ENCODE results near the gene CAMK1.
A peak's percentile ranks its signal among the peaks of the same experiment; 100 is the strongest.

The CAMK1 gene

GRCh38 chr3:9770276-9770812 lies 597 bp upstream of the CAMK1 start:
- DNase-seq = no peak

GRCh38 chr3:9769012-9769411 lies 735 bp downstream of the CAMK1 start:
- no peak for DNase-seq

GRCh38 chr3:9768141-9768775 lies 1.5 kb downstream of the CAMK1 start:
- no peak for DNase-seq

GRCh38 chr3:9767418-9767817 lies 2.3 kb downstream of the CAMK1 start:
- no peak for DNase-seq

- no peak for DNase-seq
Observed at GRCh38 chr3:9765865-9766264, 3.9 kb downstream of the CAMK1 start.

- no peak for DNase-seq
Observed at GRCh38 chr3:9762871-9763270, 6.9 kb downstream of the CAMK1 start.

- no peak for DNase-seq
Observed at GRCh38 chr3:9761919-9762318, 7.8 kb downstream of the CAMK1 start.

- DNase-seq = no peak
Observed at GRCh38 chr3:9760779-9761505, 8.8 kb downstream of the CAMK1 start.

GRCh38 chr3:9757427-9757826 lies 12.3 kb downstream of the CAMK1 start:
- DNase-seq = no peak

- DNase-seq = no peak
Observed at GRCh38 chr3:9754678-9755077, 15.1 kb downstream of the CAMK1 start.

GRCh38 chr3:9750556-9751411 lies 19.0 kb downstream of the CAMK1 start:
- no peak for DNase-seq

- peak; percentile 98 for DNase-seq
Observed at GRCh38 chr3:9749645-9750555, 19.8 kb downstream of the CAMK1 start, which contains the start of gene OGG1. OGG1 (plus strand) TSS chr3:9749952; CDS start chr3:9750287, 335 bp downstream.

GRCh38 chr3:9749296-9749644 lies 20.5 kb downstream of the CAMK1 start:
- no peak for DNase-seq

- DNase-seq = no peak
Observed at GRCh38 chr3:9748031-9748430, 21.7 kb downstream of the CAMK1 start.

GRCh38 chr3:9747267-9747666 lies 22.5 kb downstream of the CAMK1 start:
- DNase-seq = no peak

GRCh38 chr3:9746330-9746729 lies 23.4 kb downstream of the CAMK1 start:
- no peak for DNase-seq

- no peak for DNase-seq
Observed at GRCh38 chr3:9745521-9745920, 24.2 kb downstream of the CAMK1 start.

GRCh38 chr3:9744162-9744561 lies 25.6 kb downstream of the CAMK1 start:
- no peak for DNase-seq

- no peak for DNase-seq
Observed at GRCh38 chr3:9743548-9743947, 26.2 kb downstream of the CAMK1 start.

GRCh38 chr3:9742560-9742959 lies 27.2 kb downstream of the CAMK1 start:
- DNase-seq = no peak

- no peak for DNase-seq
Observed at GRCh38 chr3:9739181-9739580, 30.6 kb downstream of the CAMK1 start.

GRCh38 chr3:9736831-9737230 lies 32.9 kb downstream of the CAMK1 start:
- no peak for DNase-seq

Measured in activated CD4-positive, alpha-beta T cell treated with anti-CD3 and anti-CD28 coated beads, Interleukin-2, amount 50 U/mL, for 16 hours (primary cell).